Gastroesophageal sphincter (tissue), 4 donors: ENCODE results near the gene CAMK2N2. TPM values are rescaled to one million over a fixed set of nuclear protein-coding genes. Genes with fewer than 3 reads are reported as not detected.

Experiments
- ATAC-seq: fragments of 150-250 bp; one replicate; pipeline ENCODE4 v1.9.1; 2016; ENCODE audit warnings: mild to moderate bottlenecking, moderate library complexity
- H3K27ac ChIP-seq, 4 donors: fragments of 200-600 bp; sonication (generic) in 3 of 4; 1 replicate in 3 of 4; 2 replicates in 1 of 4; pipeline ENCODE4 v1.5.1; 2016 to 2019
- H3K27me3 ChIP-seq: fragments of 200-600 bp; sonication (generic); one replicate; pipeline ENCODE4 v1.5.1; 2019
- H3K36me3 ChIP-seq, 2 donors: fragments of 200-600 bp; sonication (generic); one replicate each; pipeline ENCODE4 v1.5.1; 2019; ENCODE audit warnings: control low read depth in 1 of 2
- H3K4me1 ChIP-seq, 3 donors: fragments of 200-600 bp; sonication (generic); 1 replicate in 2 of 3; 2 replicates in 1 of 3; pipeline ENCODE4 v1.5.1; 2016 to 2019; ENCODE audit warnings: control low read depth in 2 of 3
- H3K4me3 ChIP-seq, 2 donors: fragments of 200-600 bp; sonication (generic); one replicate each; pipeline ENCODE4 v1.5.1; 2019; ENCODE audit warnings: mild to moderate bottlenecking in 1 of 2, moderate library complexity in 1 of 2
- H3K9me3 ChIP-seq, 3 donors: fragments of 200-600 bp; sonication (generic); one replicate each; pipeline ENCODE4 v1.5.1; 2017 to 2019; ENCODE audit warnings: control low read depth in 2 of 3
- CTCF ChIP-seq, 4 experiments: fragments of 200-600 bp in 2 of 4; fragments of 450-650 bp in 2 of 4; sonication (generic) in 1 of 4; IDR thresholded peaks; one replicate each; pipeline ENCODE4 v1.5.1; 2017 to 2019; ENCODE audit warnings: antibody characterized with exemption in 4 of 4, mild to moderate bottlenecking in 2 of 4, moderate library complexity in 2 of 4
- EP300 ChIP-seq: sonication (generic); formaldehyde crosslinking; IDR thresholded peaks from one replicate; pipeline ENCODE4 v1.6.1; 2017; ENCODE audit warnings: antibody characterized with exemption, mild to moderate bottlenecking
- POLR2A ChIP-seq, 2 donors: fragments of 450-650 bp; IDR thresholded peaks; one replicate each; pipeline ENCODE4 v1.6.1; 2017; ENCODE audit warnings: antibody characterized with exemption in 2 of 2, mild to moderate bottlenecking in 2 of 2, moderate library complexity in 1 of 2
- POLR2AphosphoS5 ChIP-seq: sonication (generic); formaldehyde crosslinking; IDR thresholded peaks from one replicate; pipeline ENCODE4 v1.6.1; 2017; ENCODE audit warnings: antibody characterized with exemption
- WGBS, 2 donors: methylation state at CpG; one replicate each; pipeline ENCODE4 v1.1.5; 2018; ENCODE audit warnings: low coverage in 1 of 2; 5-methylcytosine and 5-hydroxymethylcytosine counted together
- total RNA-seq, 4 donors: library from RNA; depleted of rRNA; stranded (reverse); fragments of >200 nt; gene quantifications; one replicate each; pipeline ENCODE4 v1.1.0, GENCODE V29; 2016

CAMK2N2 gene
- total RNA-seq, 4 donors from 2014 or later, result not detected

DNA sequence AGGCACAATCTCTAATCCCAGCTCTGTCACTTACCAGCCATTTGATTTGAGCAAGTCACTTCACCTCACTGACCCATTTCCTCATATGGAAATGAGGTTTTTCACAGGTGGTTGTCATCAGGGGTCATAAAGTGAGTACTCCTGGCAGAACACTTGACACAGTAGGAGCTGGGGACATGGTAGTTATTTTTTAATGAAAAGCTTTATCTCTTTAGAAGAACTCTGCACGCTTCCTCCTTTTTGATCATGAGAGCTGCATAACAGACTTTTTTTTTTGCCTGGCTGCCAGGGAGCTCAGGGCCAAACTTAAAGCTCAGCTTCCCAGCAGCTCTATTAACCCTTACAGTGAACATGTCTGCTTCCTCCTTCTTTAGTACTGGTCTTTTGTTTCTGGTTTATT is 23.5 kb downstream of the CAMK2N2 start:
- no peak for ATAC-seq
- Histone ChIP-seq H3K36me3 (peaks cover 0 to 14% of the 10 kb centered on the region in 2 donors), H3K27me3 (peaks cover 83% of the 10 kb centered on the region), H3K4me1 (peaks cover 0 to 10% (median 6%) of the 10 kb centered on the region in 3 donors), H3K9me3 (no peaks in the 10 kb centered on the region), H3K4me3 (no peak overlapping the region), H3K27ac (no peak overlapping the region)
- WGBS, 2 donors, result 0 to 50% methylated on average over 1 of the region's 1 CpG
- TF ChIP-seq EP300, result no peak
- TF ChIP-seq POLR2A (IDR thresholded peaks at IDR 0.05), result no peak
- TF ChIP-seq POLR2AphosphoS5, result no peak
- no peak for TF ChIP-seq CTCF (IDR thresholded peaks at IDR 0.05)

DNA sequence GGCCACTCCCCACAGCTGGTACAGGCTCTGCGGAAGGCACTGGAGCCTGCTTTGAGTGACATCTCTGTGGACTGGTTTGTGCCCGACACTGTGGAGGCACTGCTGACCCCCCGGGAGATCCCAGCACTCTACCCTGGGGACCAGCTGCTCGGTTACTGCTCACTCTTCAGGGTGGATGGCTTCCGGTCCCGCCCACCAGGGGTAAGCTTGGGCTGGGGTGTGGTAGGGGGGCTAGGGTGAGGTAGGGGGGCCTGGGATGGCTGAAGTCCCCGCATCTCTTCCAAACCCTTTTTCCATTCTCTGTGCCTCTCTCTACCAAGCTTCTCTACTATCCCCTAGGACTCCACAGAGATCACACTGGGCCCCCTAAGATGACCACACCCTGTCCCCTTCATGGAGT is 24.1 kb downstream of the CAMK2N2 start:
- no peak for ATAC-seq

GRCh38 chr3:184236636-184237035 is 24.7 kb downstream of the CAMK2N2 start:
- Histone ChIP-seq H3K4me1 (peaks cover 0 to 6% (median 4%) of the 10 kb centered on the region in 3 donors), H3K27ac (no peak overlapping the region), H3K9me3 (no peaks in the 10 kb centered on the region), H3K4me3 (no peak overlapping the region), H3K36me3 (peaks cover 0 to 2% of the 10 kb centered on the region in 2 donors), H3K27me3 (peaks cover 94% of the 10 kb centered on the region)
- no peak for ATAC-seq
- 60% methylated on average over 1 of the region's 3 CpGs; no CpG with 5 or more reads in 1 of the 2 donors for WGBS, 2 donors
- TF ChIP-seq CTCF (IDR thresholded peaks at IDR 0.05) (no peak), EP300 (no peak), POLR2A (IDR thresholded peaks at IDR 0.05) (no peak), POLR2AphosphoS5 (no peak)

More for the DNA sequence above, 24.1 kb downstream of the CAMK2N2 start:
- Histone ChIP-seq H3K4me1 (peaks cover 0 to 10% (median 6%) of the 10 kb centered on the region in 3 donors), H3K27ac (no peak overlapping the region), H3K27me3 (peaks cover 89% of the 10 kb centered on the region), H3K4me3 (no peak overlapping the region), H3K36me3 (peaks cover 0 to 8% of the 10 kb centered on the region in 2 donors), H3K9me3 (no peaks in the 10 kb centered on the region)
- no peak for TF ChIP-seq CTCF (IDR thresholded peaks at IDR 0.05)
- no peak for TF ChIP-seq POLR2A (IDR thresholded peaks at IDR 0.05)
- no peak for TF ChIP-seq POLR2AphosphoS5
- no peak for TF ChIP-seq EP300
- WGBS, 2 donors, result 40 to 83% methylated on average over 1 of the region's 7 CpGs

GRCh38 chr3:184236033-184236410 is 25.3 kb downstream of the CAMK2N2 start:
- H3K9me3 ChIP-seq, result no peaks in the 10 kb centered on the region
- H3K36me3 ChIP-seq, result no peaks in the 10 kb centered on the region
- WGBS, 2 donors, result 47 to 54% methylated on average over 4 to 7 of the region's 14 CpGs
- TF ChIP-seq POLR2AphosphoS5 (no peak), POLR2A (IDR thresholded peaks at IDR 0.05) (no peak), CTCF (IDR thresholded peaks at IDR 0.05) (no peak), EP300 (no peak)
- peaks cover 94% of the 10 kb centered on the region for H3K27me3 ChIP-seq
- H3K27ac ChIP-seq, result no peak overlapping the region
- ATAC-seq, result no peak
- H3K4me1 ChIP-seq, result peaks cover 0 to under 1% (median 0%) of the 10 kb centered on the region in 3 donors
- H3K4me3 ChIP-seq, result no peak overlapping the region

DNA sequence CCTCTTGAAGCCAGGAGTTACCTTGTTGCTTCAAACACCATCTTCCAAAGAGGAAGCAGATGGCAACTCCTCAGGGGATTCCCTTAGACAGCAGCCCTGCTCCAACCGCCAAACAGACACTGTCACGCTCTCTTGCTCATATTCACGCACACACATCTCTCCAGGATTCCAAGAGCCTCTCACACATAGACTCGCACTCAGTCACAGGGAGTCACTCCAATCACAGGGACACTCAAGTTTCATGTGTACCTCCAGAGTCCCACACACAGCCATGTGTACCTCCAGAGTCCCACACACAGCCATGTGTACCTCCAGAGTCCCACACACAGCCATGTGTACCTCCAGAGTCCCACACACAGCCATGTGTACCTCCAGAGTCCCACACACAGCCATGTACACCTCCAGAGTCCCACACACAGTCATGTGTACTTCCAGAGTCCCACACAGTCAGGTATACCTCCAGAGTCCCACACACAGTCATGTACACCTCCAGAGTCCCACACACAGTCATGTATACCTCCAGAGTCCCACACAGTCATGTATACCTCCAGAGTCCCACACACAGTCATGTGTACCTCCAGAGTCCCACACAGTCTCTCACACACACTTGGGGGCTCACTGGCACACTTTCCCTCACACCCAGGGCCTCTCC is 25.8 kb downstream of the CAMK2N2 start:
- no peak for ATAC-seq
- peaks cover 94% of the 10 kb centered on the region for H3K27me3 ChIP-seq
- peaks cover 0 to 6% (median 5%) of the 10 kb centered on the region in 3 donors for H3K4me1 ChIP-seq
- 85% methylated on average over 4 of the region's 4 CpGs; no CpG with 5 or more reads in 1 of the 2 donors for WGBS, 2 donors
- TF ChIP-seq CTCF (IDR thresholded peaks at IDR 0.05) (no peak), EP300 (no peak), POLR2AphosphoS5 (no peak), POLR2A (IDR thresholded peaks at IDR 0.05) (no peak)
- H3K4me3 ChIP-seq, result no peak overlapping the region
- no peaks in the 10 kb centered on the region for H3K9me3 ChIP-seq
- no peaks in the 10 kb centered on the region for H3K36me3 ChIP-seq
- no peak overlapping the region for H3K27ac ChIP-seq
